Measurements from ENCODE around the gene FAM78B. TPM values are rescaled to one million over a fixed set of nuclear protein-coding genes. Genes with fewer than 3 reads are reported as not detected.

The FAM78B gene
- total and polyA plus RNA-seq, 2 of the 8 experiments (the other 6 are each of a cell fraction or from before 2014, with no cell fraction given) = 2.3 to 3.6 TPM

DNA sequence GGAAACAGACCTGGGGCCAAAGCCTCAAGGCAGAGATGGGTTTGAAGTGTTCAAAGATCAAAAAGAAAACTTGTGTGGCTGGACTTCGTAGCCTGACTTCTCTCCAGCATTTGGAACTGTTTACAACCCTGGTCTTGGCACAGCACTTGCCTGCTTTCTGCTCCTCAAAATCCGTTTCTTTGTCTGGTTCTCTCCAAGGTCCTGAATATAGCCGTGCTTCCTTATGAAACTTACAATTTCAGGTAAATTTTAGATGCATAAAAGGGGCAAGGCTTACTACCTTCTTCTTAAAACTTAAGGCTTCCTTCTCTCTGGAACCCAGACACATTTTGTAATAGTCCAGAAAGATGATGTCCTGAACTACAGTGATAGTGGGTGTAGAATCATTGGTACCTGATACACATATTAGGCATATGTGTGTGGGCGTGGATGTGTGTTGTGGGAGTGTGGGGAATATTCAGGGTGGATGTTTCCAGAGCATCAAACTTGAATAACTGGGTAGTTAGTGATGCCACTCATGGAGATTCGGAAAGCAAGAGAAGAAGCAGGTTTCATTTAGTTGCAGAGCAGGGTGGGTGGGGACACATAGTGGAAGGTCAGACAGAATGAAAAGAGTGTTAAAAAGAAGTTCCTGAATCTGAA is 26.4 kb upstream of the FAM78B start:
- Histone ChIP-seq H2BK5ac (ENCODE audit: low read depth, low read length) (no peak overlapping the region), H2AFZ (ENCODE audit: low read length) (no peak overlapping the region), H4K91ac (replicated peaks; ENCODE audit: insufficient read length, low read length) (no peak overlapping the region), H2AK5ac (ENCODE audit: low read depth, low read length) (no peak overlapping the region), H3K23me2 (ENCODE audit: low read depth, low read length) (no peaks in the 10 kb centered on the region), H4K20me1 (replicated peaks in 1 of 2; ENCODE audit: control insufficient read depth in 1 of 2, insufficient read depth in 2 of 2, low read length in 2 of 2) (no peaks in the 10 kb centered on the region), H2BK20ac (ENCODE audit: low read length) (no peak overlapping the region), H3K23ac (ENCODE audit: insufficient read length) (no peak overlapping the region), H3K18ac (ENCODE audit: extremely low read depth, low read length) (no peak overlapping the region), H2BK120ac (replicated peaks; ENCODE audit: low read depth, low read length) (no peak overlapping the region), H3K14ac (ENCODE audit: insufficient read length) (no peak overlapping the region), H3K79me2 (ENCODE audit: control insufficient read depth in 1 of 2, insufficient read depth in 2 of 2, low read length in 2 of 2) (no peaks in the 10 kb centered on the region), H3K4me3 (ENCODE audit: extremely low read depth in 1 of 4, insufficient read depth in 2 of 4, low read depth in 3 of 4, low read length in 4 of 4) (no peak overlapping the region), H3K4me1 (replicated peaks in 1 of 4; ENCODE audit: control insufficient read depth in 3 of 4, insufficient read depth in 4 of 4, low read length in 3 of 4) (no peaks in the 10 kb centered on the region), H3K9ac (replicated peaks in 1 of 4; ENCODE audit: extremely low read depth in 1 of 4, low read depth in 3 of 4, low read length in 3 of 4) (no peak overlapping the region), H4K8ac (ENCODE audit: extremely low read depth, insufficient read depth, low read length) (no peak overlapping the region), H3K36me3 (ENCODE audit: control insufficient read depth in 2 of 4, insufficient read depth in 4 of 4, low read length in 3 of 4) (no peaks in the 10 kb centered on the region), H3K4ac (replicated peaks; ENCODE audit: insufficient read length, low read depth, low read length) (no peak overlapping the region), H3K9me3 (ENCODE audit: insufficient read depth in 2 of 2, low read depth in 1 of 2, low read length in 1 of 2) (no peaks in the 10 kb centered on the region), H3K4me2 (ENCODE audit: insufficient read depth in 1 of 2, low read depth in 2 of 2, low read length in 2 of 2) (no peak overlapping the region), H3K79me1 (ENCODE audit: low read depth, low read length) (no peaks in the 10 kb centered on the region), H4K5ac (ENCODE audit: insufficient read length, low read depth, low read length) (no peak overlapping the region), H3K56ac (replicated peaks; ENCODE audit: insufficient read length, low read depth, low read length) (no peak overlapping the region), H2BK15ac (ENCODE audit: low read length) (no peak overlapping the region), H3K27ac (ENCODE audit: low read depth, low read length) (no peak overlapping the region), H3K27me3 (replicated peaks in 1 of 4; ENCODE audit: control insufficient read depth in 3 of 4, extremely low read depth in 1 of 4, insufficient read depth in 3 of 4, low read length in 3 of 4) (no peaks in the 10 kb centered on the region), H2BK12ac (ENCODE audit: low read depth, low read length) (no peak overlapping the region)
- ChIA-PET CTCF (ENCODE audit: partially characterized antibody) (no interaction called here), POLR2A (ENCODE audit: partially characterized antibody) (no interaction called here)
- FAIRE-seq = no peak
- DNase-seq (ENCODE audit: low read depth in 1 of 2, low spot score in 2 of 2) = no peak
- WGBS, 2 experiments (ENCODE audit: extremely low coverage in 1 of 2, insufficient coverage in 1 of 2, insufficient read length in 1 of 2, insufficient replicate concordance in 2 of 2, low coverage in 1 of 2, low lambda C conversion rate in 2 of 2, missing lambda C conversion rate in 1 of 2) = 92% methylated on average over 5 of the region's 5 CpGs; no CpG with 5 or more reads in 1 of the 2 experiments
- TF ChIP-seq KDM4A (IDR thresholded peaks at IDR 0.05; ENCODE audit: low read depth, low read length, severe bottlenecking) (no peak), SIX5 (IDR thresholded peaks at IDR 0.05; ENCODE audit: low read depth, low read length) (no peak), SUZ12 (IDR thresholded peaks at IDR 0.05; ENCODE audit: low read length) (no peak), MAFK (IDR thresholded peaks at IDR 0.05; ENCODE audit: low read depth, low read length) (no peak), TAF1 (IDR thresholded peaks at IDR 0.05; ENCODE audit: low read depth, low read length) (no peak), YY1 (IDR thresholded peaks at IDR 0.05; ENCODE audit: low read depth, low read length) (no peak)
- TF ChIP-seq, protein P1, sequence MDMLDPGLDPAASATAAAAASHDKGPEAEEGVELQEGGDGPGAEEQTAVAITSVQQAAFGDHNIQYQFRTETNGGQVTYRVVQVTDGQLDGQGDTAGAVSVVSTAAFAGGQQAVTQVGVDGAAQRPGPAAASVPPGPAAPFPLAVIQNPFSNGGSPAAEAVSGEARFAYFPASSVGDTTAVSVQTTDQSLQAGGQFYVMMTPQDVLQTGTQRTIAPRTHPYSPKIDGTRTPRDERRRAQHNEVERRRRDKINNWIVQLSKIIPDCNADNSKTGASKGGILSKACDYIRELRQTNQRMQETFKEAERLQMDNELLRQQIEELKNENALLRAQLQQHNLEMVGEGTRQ (IDR thresholded peaks at IDR 0.05; ENCODE audit: low read length) = no peak
